Measurements from ENCODE around the gene LCN9. TPM values are rescaled to one million over a fixed set of nuclear protein-coding genes. Genes with fewer than 3 reads are reported as not detected.

The LCN9 gene
- total RNA-seq, 2 experiments from 2014 or later = not detected

DNA sequence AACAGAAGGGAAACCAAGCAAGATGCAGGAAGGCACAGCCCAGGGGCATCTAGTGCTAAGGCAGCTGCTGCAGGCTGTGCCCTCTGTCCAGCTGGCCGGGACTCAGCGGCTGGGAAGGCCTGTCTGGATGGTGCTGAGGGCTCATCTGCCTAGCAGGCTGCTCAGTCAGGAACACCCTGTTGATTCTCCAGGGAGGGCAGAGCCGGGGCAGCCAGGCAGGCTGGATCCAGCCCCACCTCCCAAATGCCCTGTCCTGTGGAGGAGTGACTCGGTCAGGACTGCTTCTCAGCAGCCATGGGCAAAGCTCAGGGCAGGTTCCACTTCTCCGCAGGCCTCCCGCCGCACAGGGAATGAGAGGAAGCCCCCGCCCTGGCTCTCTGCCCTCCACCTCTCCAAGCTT, 7.8 kb upstream of the LCN9 start:
- no peak overlapping the region for H3K27ac Mint-ChIP-seq
- H3K9me3 Mint-ChIP-seq = peaks cover 3% of the 10 kb centered on the region
- no peak for DNase-seq
- intact Hi-C loops (cut with micrococcal nuclease) = no loop called here
- no peaks in the 10 kb centered on the region for H3K36me3 Mint-ChIP-seq (ENCODE audit: low read depth)
- no peaks in the 10 kb centered on the region for H3K27me3 Mint-ChIP-seq (ENCODE audit: low read depth)
- H3K4me3 Mint-ChIP-seq = no peak overlapping the region
- no peaks in the 10 kb centered on the region for H3K4me1 Mint-ChIP-seq (ENCODE audit: low read depth)
- CTCF ChIA-PET = no interaction called here

DNA sequence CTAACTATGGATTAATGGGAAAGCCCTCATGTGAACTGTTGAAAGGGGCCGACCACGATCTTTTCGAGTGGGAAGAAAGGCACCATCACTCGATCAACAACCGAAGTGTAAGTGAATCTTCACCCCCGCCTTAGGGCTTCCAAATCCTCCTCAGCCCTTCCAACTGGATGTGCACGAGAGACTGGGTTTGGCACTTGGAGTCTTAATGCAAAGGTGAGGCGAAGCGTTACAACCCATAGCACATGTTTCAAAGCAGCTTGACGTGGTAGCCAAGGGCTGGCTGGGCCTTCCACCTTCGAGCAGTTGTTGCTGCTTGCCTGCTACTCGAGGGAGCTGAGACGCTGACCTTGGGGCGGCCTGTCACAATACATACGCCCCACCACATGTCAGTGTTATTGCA, 5.7 kb upstream of the LCN9 start:
- H3K27me3 Mint-ChIP-seq (ENCODE audit: low read depth) = no peaks in the 10 kb centered on the region
- no peak for DNase-seq
- intact Hi-C loops (cut with micrococcal nuclease) = no loop called here
- H3K4me1 Mint-ChIP-seq (ENCODE audit: low read depth) = no peaks in the 10 kb centered on the region
- H3K4me3 Mint-ChIP-seq = no peak overlapping the region
- H3K36me3 Mint-ChIP-seq (ENCODE audit: low read depth) = no peaks in the 10 kb centered on the region
- no peaks in the 10 kb centered on the region for H3K9me3 Mint-ChIP-seq
- no peak overlapping the region for H3K27ac Mint-ChIP-seq
- CTCF ChIA-PET = no interaction called here

DNA sequence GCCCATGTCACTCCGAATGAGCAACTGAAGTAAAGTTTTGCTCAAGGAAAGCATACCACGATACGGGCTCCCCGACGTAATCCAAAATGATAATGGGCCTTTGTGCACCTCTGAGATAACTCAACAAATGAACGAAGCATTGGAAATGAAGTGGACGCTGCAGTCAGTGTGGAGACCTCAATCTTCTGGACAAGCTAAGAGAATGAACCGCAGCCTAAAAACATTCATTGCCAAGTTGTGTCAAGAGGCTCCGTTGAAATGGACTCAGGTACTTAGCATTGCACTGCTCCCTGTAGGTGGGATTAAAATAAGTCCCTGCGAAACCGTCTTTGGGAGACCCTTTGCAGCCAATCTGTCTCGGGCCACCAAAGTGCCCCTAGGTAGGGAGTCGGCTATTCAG, 3.9 kb upstream of the LCN9 start:
- H3K9me3 Mint-ChIP-seq = no peaks in the 10 kb centered on the region
- intact Hi-C loops (cut with micrococcal nuclease) = no loop called here
- H3K27me3 Mint-ChIP-seq (ENCODE audit: low read depth) = no peaks in the 10 kb centered on the region
- no peaks in the 10 kb centered on the region for H3K4me1 Mint-ChIP-seq (ENCODE audit: low read depth)
- CTCF ChIA-PET = no interaction called here
- no peak overlapping the region for H3K4me3 Mint-ChIP-seq
- H3K27ac Mint-ChIP-seq = no peak overlapping the region
- H3K36me3 Mint-ChIP-seq (ENCODE audit: low read depth) = no peaks in the 10 kb centered on the region
- DNase-seq = no peak

DNA sequence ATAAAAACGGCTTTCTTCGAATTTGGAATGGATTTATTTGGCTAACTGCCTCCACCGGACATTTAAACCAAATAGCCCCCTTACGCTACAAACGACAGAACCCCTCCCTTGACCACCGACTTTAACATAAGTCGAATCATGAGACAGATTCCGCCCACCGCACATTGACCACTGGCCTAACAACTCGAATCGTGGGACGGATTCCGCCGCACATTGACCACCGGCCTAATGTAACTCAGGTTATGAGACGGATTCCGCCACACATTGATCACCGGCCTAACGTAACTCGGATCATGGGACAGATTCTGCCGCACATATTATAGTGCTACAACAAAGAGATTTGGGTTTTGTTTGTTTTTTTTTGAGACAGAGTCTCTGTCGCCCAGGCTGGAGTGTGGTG, 2.7 kb upstream of the LCN9 start:
- Mint-ChIP-seq H3K27ac (no peak overlapping the region), H3K36me3 (ENCODE audit: low read depth) (no peaks in the 10 kb centered on the region), H3K4me1 (ENCODE audit: low read depth) (no peaks in the 10 kb centered on the region), H3K4me3 (no peak overlapping the region), H3K9me3 (no peaks in the 10 kb centered on the region), H3K27me3 (ENCODE audit: low read depth) (peaks cover 1% of the 10 kb centered on the region)
- intact Hi-C loops (cut with micrococcal nuclease) = no loop called here
- no peak for DNase-seq
- CTCF ChIA-PET = no interaction called here

DNA sequence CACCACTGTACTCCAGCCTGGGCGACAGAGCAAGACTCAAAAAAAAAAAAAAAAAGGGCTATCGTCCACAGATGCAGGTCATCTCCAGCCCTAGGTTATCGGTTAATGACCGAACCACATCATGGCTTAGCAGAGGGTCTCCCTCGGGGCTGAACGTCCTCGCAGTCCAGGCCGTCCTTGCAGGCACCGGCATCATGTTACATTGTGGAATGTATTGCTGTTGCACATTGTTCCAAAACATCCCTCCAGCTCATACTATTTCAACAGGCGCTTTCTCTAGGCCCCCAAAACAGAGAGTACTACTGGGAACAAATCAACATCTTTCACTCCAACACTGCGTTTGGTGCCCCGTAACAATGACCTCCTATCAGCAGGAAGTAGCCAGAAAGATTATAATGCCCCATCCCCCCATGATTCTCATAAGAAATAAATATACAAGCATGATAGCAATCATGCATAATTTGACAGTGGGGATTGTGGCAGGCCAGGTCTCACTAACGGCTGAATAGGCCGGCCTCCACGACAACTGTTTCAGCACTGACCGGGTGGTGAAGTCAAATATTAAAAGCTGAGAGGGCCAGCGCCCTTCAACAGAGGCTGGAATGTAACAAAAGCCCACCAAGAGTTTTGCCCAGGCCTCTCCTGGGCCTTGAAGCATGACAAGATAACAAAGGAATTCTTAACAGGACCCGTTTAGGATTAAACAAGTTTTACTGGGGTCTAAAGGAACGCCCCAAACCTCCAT, 1.1 kb upstream of the LCN9 start:
- no peak overlapping the region for H3K4me3 Mint-ChIP-seq
- CTCF ChIA-PET = no interaction called here
- intact Hi-C loops (cut with micrococcal nuclease) = no loop called here

DNA sequence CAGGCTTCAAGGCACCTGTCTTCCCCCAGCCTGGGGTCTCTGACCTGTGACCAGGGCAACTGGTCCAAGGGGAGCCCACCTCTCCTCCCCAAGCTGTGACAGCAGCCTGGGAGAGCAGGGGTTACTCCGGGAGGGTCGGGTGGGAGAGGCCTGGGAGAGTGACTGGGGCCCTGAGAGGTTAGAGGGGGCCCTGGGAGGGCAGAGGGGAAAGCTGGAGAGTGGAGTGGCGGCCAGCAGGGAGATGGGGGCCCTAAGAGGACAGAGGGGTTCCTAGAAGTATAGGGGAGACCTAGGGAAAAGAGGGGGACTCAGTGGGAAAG, 302 bp downstream of the LCN9 start:
- no peak overlapping the region for H3K4me3 Mint-ChIP-seq
- H3K9me3 Mint-ChIP-seq = no peaks in the 10 kb centered on the region
- peaks cover 2% of the 10 kb centered on the region for H3K27me3 Mint-ChIP-seq (ENCODE audit: low read depth)
- H3K27ac Mint-ChIP-seq = no peak overlapping the region
- intact Hi-C loops (cut with micrococcal nuclease) = no loop called here
- H3K36me3 Mint-ChIP-seq (ENCODE audit: low read depth) = no peaks in the 10 kb centered on the region
- CTCF ChIA-PET = no interaction called here
- no peaks in the 10 kb centered on the region for H3K4me1 Mint-ChIP-seq (ENCODE audit: low read depth)
- no peak for DNase-seq

More for the DNA sequence above, 1.1 kb upstream of the LCN9 start:
- H3K36me3 Mint-ChIP-seq (ENCODE audit: low read depth) = no peaks in the 10 kb centered on the region
- H3K27me3 Mint-ChIP-seq (ENCODE audit: low read depth) = peaks cover 2% of the 10 kb centered on the region
- H3K27ac Mint-ChIP-seq = no peak overlapping the region
- no peaks in the 10 kb centered on the region for H3K9me3 Mint-ChIP-seq
- H3K4me1 Mint-ChIP-seq (ENCODE audit: low read depth) = no peaks in the 10 kb centered on the region
- DNase-seq = no peak

DNA sequence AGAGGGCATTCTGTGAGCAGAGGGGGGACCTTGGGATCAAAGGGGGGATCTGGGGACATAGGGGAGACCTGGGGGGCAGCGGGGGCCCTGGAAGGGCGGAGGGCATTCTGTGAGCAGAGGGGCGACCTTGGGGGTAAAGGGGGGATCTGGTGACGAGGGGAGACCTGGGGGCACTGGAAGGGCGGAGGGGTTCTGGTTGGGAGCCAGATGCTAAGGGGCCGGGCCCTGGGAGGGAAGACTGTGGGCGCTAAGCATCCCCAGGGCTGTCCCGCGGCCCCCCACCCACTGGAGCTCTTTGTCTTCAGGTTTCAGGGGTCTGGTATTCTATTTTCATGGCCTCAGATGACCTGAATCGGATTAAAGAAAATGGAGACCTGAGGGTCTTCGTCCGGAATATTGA, 748 bp downstream of the LCN9 start:
- H3K27me3 Mint-ChIP-seq (ENCODE audit: low read depth) = peaks cover 2% of the 10 kb centered on the region
- no peak for DNase-seq
- H3K36me3 Mint-ChIP-seq (ENCODE audit: low read depth) = no peaks in the 10 kb centered on the region
- no peaks in the 10 kb centered on the region for H3K9me3 Mint-ChIP-seq
- CTCF ChIA-PET = no interaction called here
- no peak overlapping the region for H3K4me3 Mint-ChIP-seq
- intact Hi-C loops (cut with micrococcal nuclease) = no loop called here
- no peak overlapping the region for H3K27ac Mint-ChIP-seq
- no peaks in the 10 kb centered on the region for H3K4me1 Mint-ChIP-seq (ENCODE audit: low read depth)

DNA sequence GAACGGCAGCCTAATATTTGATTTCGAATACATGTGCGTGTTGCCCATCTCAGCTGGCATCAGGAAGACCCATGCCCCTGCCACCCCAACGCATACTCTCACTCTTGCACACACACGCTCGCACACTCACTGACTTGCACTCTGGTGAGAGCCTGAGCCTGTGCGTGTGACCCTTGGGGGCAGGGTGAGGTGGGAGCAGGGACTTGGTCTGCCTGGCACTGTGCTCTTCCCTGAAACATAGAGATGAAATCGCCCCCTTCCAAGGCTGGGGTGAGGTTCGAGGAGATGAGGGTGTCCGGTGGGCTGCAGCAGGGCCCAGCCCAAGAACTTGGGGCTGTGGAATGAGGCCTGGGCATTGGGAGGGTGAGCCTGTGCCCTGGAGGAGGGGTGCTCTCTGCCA, 1.2 kb downstream of the LCN9 start:
- intact Hi-C loops (cut with micrococcal nuclease) = no loop called here
- H3K9me3 Mint-ChIP-seq = peaks cover 3% of the 10 kb centered on the region

DNA sequence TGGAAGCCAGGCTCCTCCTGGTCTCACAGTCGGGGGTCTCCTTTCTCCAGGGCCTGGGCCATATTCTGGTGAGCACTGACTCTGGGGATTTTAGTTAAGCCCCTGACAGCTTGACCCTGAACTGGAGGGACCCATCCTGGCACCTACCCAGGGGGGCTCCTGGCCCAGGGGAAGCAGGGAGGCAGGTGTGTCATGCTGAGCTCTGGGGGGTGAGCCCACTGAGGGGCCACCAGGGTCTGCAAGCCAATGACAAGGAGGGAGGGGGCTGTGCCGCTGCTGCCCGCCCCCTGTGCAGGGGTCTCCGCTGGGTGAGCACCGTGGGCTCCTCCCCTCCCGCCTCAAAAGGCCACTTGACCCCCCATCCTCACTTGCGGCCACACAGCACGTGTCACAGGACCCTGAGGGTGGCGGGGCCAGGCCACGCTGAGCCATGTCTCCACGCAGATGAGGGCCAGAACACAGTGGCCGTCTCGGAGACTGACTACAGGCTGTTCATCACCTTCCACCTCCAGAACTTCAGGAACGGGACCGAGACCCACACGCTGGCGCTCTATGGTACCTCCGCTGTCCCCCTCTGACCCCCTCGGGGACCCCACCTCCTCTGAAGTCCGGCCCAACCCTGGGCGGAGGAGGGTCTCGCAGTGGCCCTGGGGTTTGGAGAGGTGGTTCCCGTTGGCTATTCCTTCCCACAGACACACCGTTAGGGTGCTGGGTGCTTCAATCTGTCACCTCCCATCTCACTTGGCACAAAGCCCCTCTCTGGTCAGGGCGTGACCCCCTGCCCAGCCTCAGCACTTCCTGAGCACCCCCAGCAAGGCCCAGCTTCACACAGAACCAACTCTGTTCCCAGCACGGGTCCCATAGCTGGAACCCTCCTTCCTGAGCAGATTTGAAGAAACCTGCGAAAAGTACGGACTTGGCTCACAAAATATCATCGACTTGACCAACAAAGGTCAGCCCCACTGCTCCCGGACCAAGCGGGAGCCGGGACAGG, 2.0 kb downstream of the LCN9 start:
- no peaks in the 10 kb centered on the region for H3K36me3 Mint-ChIP-seq (ENCODE audit: low read depth)
- CTCF ChIA-PET = no interaction called here
- no peak overlapping the region for H3K27ac Mint-ChIP-seq
- H3K4me1 Mint-ChIP-seq (ENCODE audit: low read depth) = no peaks in the 10 kb centered on the region
- peaks cover 2% of the 10 kb centered on the region for H3K27me3 Mint-ChIP-seq (ENCODE audit: low read depth)
- H3K4me3 Mint-ChIP-seq = no peak overlapping the region
- peaks cover 3% of the 10 kb centered on the region for H3K9me3 Mint-ChIP-seq
- intact Hi-C loops (cut with micrococcal nuclease) = no loop called here
- no peak for DNase-seq

More for the DNA sequence above, 1.2 kb downstream of the LCN9 start:
- H3K4me1 Mint-ChIP-seq (ENCODE audit: low read depth) = no peaks in the 10 kb centered on the region
- DNase-seq = no peak
- no peak overlapping the region for H3K27ac Mint-ChIP-seq
- H3K27me3 Mint-ChIP-seq (ENCODE audit: low read depth) = peaks cover 2% of the 10 kb centered on the region
- H3K36me3 Mint-ChIP-seq (ENCODE audit: low read depth) = no peaks in the 10 kb centered on the region
- H3K4me3 Mint-ChIP-seq = no peak overlapping the region
- CTCF ChIA-PET = no interaction called here

DNA sequence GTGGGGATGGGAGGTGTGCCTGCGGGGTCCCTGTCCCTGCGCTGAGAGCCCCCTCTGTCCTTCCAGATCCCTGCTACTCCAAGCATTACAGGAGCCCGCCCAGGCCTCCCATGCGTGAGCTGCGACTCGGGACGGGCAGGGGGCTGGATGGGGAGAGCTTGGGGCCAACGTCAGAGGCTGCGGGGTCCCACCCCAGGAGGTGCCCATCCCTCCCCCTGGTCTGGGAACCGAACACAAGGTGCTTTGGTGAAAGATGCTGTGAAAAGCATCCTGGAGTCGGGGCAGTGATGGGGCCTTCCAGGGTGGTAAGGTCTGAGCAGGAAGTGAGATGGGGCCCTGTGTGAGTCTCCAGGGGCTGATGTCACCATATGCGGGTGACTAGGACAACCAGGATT, 2.7 kb downstream of the LCN9 start:
- CTCF ChIA-PET = no interaction called here
- no peak for DNase-seq
- peaks cover 2% of the 10 kb centered on the region for H3K27me3 Mint-ChIP-seq (ENCODE audit: low read depth)
- no peaks in the 10 kb centered on the region for H3K4me1 Mint-ChIP-seq (ENCODE audit: low read depth)
- no peak overlapping the region for H3K27ac Mint-ChIP-seq
- peaks cover 3% of the 10 kb centered on the region for H3K9me3 Mint-ChIP-seq
- intact Hi-C loops (cut with micrococcal nuclease) = no loop called here
- no peaks in the 10 kb centered on the region for H3K36me3 Mint-ChIP-seq (ENCODE audit: low read depth)
- no peak overlapping the region for H3K4me3 Mint-ChIP-seq

DNA sequence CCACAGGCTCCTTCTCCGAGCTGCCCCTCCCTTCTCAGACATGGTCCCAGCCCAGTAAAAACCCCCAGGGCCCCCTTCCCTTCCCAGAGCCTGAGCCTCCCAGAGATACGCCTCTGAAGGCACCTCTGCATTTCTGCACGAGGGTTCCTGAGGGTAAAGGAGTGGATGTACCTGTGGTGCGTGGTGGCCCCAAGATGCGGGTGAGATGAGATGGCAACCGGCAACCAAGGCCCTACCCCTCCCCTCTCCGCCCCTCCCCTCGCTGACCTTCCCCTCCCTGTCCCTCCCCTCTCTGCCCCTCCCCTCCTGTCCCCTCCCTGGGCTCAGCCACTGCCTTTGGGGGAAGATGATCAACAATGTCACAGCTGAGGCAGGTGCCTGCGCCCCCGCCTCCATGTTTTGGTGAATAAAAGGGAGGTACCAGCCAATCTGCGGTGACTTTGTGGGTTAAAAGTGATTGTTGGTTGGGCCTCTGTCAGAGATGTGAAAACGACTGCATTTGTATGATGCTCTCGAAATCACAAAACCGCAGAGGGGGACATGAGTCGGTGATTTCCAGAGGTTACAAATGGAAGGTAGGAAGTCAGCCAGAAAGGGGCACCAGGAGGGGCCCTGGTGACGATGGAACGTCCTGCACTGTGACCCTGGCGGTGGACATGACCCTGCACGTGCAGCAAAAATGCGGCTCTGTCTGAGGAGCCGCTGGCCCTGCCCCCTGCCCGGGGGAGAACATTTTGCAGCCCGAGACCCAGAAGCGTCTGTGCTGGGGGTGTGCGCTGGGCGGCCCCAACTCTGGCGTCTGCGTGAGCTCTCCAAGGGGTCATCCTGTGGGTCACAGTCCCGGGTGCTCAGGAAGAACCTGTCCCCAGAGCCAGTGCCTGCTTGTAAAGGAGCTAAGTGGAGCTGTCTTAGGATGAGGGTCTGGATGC, 3.7 kb downstream of the LCN9 start:
- Mint-ChIP-seq H3K27me3 (ENCODE audit: low read depth) (peaks cover 2% of the 10 kb centered on the region), H3K27ac (no peak overlapping the region), H3K9me3 (peaks cover 3% of the 10 kb centered on the region), H3K36me3 (ENCODE audit: low read depth) (no peaks in the 10 kb centered on the region), H3K4me1 (ENCODE audit: low read depth) (no peaks in the 10 kb centered on the region), H3K4me3 (no peak overlapping the region)
- DNase-seq = no peak
- intact Hi-C loops (cut with micrococcal nuclease) = no loop called here
- CTCF ChIA-PET = no interaction called here

DNA sequence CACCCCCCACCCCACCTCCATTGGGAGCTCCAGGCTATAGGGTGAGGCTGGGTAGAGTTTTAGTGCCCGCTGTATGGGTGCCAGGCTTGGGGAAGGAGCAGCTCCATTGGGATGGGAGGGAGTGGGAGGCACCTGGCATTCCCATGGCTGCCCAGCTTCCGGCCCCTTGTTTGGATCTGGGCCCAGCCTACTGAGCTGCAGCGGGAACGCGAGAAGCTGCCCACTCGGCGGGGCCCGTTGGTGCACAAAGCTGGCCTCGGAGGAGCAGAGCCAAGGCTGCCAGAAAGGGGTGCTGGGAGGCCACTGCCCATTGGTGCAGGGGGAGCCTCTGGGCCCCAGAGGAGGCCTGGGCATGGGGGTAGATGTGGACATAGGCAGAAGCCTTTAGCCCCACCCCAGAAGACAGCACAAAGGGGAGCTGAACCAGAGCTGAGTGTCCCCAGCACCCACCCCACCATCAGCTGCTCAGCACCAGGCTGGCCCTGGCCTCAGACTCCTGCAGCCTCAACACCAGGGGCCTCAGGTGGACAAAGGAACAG, 4.4 kb downstream of the LCN9 start:
- no peak overlapping the region for H3K27ac Mint-ChIP-seq
- no peak for DNase-seq
- intact Hi-C loops (cut with micrococcal nuclease) = no loop called here
- no peaks in the 10 kb centered on the region for H3K4me1 Mint-ChIP-seq (ENCODE audit: low read depth)
- H3K27me3 Mint-ChIP-seq (ENCODE audit: low read depth) = peaks cover 4% of the 10 kb centered on the region
- peaks cover 3% of the 10 kb centered on the region for H3K9me3 Mint-ChIP-seq
- H3K36me3 Mint-ChIP-seq (ENCODE audit: low read depth) = no peaks in the 10 kb centered on the region
- H3K4me3 Mint-ChIP-seq = no peak overlapping the region
- CTCF ChIA-PET = no interaction called here
